HG03103 (cell line): Measurements from ENCODE around the gene OTOGL.

Experiments
- ATAC-seq: cut with Tn5 transposase; IDR thresholded peaks from one replicate; pipeline ENCODE4 v1.9.1; 2021; ENCODE audit warnings: low read depth; ENCODE audit not compliant: unreplicated experiment

The OTOGL gene, protein sequence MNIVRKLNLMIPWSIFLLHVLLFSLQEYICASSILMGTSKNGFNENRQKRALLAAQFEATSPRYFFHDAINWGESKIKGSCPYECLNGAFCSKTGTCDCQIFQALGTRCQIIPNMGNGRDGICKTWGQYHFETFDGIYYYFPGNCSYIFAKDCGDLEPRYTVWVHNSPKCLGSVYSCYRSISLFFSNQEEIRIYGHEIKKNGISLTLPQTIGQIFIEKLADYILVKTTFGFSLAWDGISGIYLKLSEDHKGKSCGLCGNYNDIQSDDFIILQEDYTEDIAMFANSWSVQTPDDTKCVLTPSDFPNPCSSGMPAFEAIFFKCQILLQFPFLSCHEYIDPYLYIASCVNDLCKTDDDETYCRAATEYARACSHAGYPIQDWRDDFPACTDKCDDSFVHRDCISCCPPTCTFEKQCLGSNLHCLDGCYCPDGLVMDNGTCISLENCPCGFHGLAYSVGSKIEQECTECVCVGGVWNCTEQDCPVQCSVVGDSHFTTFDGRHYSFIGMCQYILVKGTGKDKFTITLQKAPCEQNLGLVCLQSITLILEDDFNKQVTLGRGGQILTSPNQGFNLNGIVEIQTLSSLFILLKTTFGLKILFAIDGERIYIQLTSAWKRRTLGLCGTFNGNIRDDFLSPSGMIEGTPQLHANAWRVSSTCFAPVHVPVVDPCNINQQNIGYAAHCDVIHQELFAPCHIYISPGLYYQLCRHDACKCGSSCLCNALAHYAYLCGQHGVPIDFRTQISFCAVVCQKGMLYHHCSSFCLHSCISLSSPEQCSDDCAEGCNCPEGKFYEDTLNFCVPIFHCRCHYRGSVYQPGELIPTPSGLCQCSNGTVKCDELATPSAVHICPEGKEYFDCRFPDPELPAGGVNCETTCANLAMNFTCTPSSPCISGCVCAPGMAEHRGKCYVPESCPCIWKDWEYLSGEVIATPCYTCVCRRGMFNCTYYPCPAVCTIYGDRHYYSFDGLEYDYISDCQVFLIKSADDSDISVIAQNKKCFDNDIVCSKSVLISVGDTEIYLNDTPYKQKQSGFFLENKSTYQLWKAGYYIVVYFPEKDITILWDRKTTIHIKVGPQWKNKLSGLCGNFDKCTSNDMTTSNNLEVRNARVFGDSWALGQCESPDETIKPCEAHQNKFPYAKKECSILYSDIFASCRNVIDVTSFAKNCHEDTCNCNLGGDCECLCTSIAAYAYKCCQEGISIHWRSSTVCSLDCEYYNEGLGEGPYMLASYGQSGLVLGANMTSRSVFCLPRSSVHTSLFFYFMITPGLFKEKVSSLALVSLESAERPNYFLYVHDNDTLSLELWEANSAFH (N-terminal part only)

DNA sequence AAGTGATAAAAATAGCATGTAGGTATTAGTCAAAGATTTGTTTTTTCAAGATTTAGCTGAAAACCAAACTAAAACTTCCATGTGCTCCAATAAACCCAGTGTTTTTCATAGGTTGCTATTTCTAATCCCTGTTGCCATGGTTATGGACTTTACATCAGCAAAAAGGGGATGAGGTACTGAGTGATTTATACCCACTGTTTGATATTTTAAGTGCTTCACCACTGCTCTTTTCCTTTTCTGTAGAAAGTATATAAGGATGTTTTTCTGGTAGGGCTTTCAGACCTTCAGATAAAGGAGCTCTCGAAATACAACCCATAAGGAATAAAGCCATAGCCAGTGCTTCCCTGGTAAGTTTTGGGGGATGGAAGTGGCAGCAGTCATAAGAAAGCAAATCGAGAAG is at the start of gene OTOGL:
OTOGL (plus strand) TSS at position 279 of the 400 bp plus-strand sequence. CDS start 109,895 bp downstream, outside the sequence.
- no peak for ATAC-seq

DNA sequence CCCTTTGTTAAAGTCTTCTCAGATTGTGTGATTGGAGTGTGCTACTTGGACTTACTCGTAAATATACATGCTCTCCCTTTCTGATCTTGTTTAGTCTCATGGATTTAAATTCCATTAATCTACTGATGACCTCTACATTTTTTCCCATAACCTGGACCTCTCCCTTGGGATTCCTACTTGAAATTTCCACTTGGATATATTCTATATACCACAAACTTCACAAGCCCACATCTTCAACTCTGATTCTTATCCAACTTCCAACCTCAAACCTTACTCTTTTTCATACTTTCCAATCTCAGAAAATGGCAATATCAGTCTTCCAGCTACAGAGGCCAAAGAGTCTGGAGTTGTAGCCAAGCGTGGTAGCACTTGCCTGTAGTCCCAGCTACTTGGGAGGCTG is 49.1 kb upstream of the OTOGL start:
- no peak for ATAC-seq

DNA sequence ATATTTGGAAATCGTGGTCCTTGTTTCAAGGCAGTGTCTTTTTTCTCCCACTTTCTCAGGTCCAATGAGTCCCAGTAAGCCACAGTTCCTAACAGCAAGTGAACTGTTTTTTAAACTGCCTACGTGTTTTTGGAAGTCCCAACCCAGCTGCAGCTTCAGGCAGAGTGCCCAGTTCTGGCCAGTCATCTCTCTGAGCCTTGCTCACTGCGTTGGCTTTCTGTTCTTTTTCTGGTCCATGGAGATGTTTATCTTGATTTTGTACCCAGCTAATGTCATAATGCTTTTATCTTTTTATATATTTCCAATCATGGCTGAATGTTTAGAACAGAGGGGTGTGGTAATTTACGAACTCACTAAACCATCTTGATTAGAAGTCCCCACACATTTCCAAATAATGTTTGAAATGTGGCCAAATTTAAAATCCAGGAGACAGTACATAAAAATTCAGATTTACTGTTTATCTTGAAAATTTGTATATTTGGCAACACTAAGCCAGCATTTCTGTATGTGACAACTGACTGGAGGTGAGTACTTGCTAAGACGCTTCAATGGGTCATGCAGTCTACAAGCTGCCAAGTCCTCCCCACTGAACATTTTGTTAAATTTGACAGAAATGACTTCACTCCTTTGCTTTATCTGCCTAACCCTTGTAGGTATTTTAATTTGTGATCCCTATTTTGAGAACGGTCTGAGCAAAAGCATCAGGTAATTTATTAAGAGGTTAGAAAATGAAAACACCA is 46.1 kb upstream of the OTOGL start:
- ATAC-seq, result no peak

DNA sequence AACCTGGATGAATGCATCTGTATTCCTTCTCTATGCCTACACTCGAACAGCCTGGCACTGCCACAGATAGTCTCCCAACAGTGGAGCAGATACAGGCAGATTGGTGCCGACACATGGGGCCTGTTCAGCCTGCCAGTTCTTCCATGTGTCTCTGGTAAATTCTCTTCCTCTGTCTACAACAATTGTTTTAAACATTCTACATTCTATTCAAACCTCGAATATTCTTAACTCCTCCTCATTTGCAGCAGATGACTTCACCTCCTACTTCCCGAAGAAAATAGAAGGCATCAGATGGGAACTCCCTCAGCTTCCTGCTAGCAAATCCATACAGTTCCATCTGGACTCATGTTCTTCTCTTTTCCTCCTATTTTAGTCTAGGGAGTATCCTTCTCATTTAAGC is 43.1 kb upstream of the OTOGL start:
- no peak for ATAC-seq

DNA sequence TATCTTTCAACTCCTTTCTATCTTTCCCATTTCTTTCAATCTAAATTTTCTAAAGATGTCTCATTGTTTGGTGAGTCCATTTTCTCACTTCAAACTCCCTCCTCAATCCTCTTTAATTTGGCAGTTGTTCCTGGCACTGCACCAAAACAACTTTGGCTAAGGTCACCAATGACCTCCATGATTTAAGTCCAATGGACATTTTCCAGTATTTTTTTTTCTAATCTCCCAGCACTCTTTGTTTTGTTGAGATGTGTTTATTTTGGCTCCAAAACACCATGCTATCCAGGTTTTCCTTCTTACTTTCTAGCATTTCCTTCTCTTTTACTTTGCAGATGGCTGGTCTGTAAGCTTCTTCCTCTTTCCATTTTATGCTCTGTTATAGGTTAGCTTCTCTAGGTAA is 42.5 kb upstream of the OTOGL start:
- no peak for ATAC-seq

DNA sequence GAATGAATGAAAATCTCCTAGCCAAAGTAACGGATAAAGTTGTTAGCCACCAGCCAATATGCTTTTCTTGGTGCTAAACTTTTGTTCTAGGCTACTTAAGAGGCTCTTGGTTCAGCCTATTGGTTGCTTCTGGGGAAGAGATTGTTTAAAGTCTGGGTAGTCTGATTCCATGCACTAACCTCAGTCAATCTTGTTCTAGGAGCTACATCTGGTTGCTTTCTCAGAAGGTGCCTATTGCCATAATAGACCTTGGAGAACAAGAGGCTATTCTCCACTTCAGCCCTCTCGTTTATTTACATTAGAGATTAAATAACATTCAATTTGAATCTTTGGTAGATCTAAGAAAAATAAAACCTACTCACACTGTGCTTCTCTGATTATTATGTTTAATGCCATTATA is 40.8 kb upstream of the OTOGL start:
- no peak for ATAC-seq

DNA sequence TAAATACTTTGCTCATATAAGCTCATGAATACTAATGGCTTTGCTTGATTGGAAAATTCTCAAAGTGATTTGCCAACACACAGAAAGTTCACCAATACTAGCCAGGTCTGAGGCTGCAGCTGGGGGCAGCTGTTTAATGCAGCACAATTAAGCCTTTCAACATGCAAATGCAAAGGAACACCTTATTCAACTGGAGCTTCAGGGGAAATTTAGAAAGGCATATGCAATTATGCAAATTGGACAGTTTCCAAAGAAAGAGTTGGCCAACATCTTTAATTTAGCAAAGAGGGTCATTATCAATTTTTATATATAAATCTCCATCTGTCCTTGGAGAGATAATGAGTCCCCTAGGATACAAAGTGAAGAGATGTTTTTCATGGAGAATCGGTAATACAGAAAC is 40.2 kb upstream of the OTOGL start:
- no peak for ATAC-seq

DNA sequence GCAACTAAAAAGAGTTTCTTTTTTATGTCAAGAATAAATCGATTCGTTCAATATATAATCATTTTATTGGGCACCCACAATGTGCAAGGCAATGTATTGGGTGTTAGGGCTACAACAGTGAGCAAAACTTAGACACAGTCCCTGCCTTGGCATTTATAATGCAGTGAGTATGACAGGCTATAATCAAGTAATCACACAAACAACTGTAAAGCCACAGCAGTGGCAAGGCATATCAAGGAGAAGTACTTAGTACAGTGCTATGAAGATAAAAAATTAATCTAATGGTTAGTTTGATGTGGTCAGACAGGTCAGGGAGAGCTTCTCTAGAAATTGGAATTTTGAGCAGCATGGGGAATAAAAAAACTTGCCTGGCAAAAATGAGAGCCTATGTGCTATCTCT is 39.5 kb upstream of the OTOGL start:
- no peak for ATAC-seq

DNA sequence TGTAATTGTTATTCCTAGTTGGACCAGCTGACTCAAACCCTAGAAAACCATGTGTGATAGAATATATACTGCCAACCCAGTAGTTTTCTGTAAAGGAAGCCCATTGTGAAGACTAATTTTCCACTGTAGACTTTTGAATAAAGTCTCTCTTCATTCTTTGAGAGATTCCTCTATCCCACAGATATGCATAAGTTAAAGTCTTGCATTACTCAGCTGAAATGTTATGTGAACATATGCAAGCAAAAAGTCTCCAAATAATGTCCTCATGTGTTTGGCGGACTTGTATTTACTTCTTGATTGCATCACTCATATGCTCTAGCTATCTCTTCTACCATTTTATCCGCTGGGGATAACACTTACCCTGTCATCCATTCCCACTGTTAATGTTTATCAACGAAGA is 35.1 kb upstream of the OTOGL start:
- no peak for ATAC-seq

DNA sequence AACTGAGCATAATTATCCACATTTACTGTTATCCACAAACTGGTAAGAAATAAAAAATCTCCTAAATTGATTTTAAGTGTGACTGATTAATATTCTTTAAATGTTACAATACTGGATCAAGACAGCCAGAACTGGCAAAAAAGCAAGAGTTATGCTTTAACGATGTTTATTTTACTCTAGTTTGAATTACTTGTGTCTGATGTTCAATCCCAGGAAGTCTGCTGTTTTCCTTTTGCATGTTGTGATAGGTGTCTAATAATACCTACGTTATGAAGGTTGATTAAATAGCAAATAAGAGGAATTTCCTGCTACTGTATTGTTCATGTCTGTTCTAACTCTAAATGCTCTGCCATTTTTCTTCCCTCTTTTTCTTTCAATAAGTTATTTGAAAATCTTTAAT is 34.4 kb upstream of the OTOGL start:
- no peak for ATAC-seq

DNA sequence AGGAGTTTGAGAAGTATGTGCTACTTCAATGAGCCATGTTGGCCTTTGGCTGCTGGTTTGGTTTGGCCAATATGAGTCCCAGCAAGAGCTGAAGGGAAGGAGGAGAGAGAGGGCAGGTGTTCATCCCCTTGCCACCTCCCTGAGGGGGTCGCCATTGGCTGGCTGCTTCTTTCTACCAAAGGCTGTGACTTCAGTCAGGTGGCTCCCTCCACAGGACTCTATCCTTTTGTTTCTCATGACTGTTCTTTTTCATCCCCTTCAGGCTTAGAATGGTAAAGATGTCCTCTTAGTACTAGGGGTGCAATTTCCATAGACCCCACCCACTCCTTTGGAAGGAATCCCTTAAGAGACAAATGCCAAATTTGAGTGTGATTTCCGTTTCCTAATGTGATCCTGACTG is 31.2 kb upstream of the OTOGL start:
- no peak for ATAC-seq

DNA sequence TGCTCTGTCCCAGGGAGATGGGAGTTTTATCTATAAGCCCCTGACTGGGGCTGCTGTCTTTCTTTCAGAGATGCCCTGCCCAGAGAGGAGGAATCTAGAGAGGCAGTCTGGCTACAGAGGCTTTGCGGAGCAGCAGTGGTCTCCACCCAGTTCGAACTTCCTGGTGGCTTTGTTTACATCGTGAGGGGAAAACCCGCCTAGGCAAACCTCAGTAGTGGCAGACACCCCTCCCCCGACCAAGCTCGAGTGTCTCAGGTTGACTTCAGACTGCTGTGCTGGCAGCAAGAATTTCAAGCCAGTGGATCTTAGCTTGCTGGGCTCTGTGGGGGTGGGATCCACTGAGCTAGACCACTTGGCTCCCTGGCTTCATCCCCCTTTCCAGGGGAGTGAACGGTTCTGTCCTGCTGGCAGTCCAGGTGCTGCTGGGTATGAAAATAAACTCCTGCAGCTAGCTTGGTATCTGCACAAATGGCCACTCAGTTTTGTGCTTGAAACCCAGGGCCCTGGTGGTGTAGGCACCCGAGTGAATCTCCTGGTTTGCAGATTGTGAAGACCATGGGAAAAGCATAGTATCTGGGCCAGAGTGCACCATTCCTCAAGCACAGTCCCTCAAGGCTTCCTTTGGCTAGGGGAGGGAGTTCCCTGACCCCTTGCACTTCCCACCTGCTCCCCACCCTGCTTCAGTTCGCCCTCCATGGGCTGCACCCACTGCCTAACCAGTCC is 15.3 kb upstream of the OTOGL start:
- peak; percentile 93 for ATAC-seq

DNA sequence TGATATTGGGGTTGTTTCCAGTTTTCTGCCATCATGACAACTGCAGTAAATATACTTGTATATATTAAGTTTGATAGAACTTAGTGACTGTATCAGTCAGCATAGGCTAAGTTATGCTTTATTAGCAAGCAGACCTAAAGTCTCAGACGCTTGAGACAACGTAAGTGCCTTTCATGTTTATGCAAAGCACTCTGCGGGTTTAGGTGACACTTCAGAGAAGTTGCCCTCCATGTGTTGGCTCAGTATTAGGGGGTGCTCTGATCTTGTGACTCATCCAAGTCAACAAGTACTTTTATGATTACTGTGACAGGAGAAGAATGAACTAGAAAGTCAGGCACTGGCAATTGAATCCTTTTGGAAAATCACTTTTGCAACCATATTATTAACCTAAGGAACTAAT is 13.3 kb upstream of the OTOGL start:
- ATAC-seq, result no peak

DNA sequence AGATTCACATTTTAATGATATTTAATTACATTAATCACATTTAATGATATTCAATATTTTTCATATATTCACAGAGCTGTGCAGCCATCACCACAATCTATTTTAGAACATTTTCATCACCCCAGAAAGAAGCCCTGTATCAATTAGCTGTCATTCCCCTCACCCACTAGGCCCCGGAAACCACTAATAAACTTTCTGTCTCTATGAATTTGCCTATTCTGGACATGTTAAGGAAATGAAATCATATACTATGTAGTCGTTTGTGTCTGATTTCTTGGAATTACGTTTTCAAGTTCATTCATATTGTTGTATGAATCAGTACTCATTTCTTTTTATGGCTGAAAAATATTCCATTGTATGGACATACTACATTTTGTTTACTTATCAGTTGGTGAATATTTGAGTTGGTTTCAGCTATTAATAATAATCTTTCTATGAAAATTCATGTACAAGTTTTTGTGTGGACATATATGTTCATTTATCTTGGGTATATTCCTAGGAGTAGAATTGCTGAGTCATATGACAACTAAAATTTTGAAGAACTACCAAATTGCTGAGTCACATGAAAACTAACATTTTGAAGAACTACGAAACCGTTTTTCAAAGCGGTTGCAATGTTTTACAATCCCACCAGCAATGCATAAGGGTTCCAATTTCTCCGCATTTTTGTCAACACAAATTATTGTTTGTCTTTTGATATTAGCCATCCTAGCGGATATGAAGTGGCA is 11.7 kb upstream of the OTOGL start:
- no peak for ATAC-seq

DNA sequence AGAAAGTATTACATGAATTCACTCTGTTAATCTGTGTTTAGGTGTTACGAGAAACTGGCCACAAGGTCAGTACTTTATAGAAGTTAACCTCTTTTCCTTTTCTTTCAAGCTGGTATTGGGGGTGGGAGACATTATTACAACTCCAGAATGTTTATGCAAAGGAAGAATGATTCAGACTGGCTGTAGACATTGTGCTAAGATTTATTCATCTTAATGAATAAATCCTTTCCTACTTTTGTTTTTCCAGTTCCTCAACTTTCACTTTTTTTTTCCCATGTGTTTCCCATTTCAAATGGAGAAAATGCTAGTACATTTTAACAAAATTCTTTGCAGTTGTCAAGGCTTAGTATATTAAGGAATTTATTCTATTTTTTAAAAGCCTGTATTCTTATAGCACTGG is 1.3 kb downstream of the OTOGL start:
- no peak for ATAC-seq

DNA sequence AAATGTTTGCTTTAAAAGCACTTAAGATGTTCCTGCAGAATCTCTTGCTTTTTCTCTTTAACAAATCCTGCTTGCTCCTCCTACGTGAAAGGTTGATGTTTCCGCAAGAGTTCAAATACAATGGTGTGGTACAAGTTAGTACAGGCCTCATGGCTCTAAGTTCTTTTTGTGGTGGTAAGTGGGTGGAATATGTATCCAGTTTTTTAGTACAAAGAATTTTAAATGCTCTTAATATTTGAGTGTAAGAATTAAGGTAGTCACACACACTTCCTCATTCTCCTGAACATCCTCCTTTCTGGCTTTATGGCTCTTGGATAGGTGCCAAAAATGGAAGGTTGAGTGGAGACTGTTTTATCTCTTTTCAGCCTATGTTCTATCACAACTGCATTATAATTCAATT is 1.8 kb downstream of the OTOGL start:
- ATAC-seq, result no peak

DNA sequence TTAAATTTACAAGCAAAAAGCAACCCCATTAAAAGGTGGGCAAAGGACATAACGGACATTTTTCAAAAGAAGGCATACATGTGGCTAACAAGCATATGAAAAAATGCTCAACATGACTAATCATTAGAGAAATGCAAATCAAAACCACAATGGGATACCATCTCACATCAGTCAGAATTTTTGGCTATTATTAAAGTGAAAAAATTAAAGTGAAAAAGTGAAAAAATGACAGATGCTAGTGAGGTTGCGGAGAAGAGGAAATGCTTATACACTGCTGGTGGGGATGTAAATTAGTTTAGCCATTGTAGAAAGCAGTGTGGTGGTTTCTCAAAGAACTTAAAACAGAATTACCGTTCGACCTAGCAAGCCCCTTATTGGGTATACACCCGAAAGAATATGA is 7.9 kb downstream of the OTOGL start:
- no peak for ATAC-seq

DNA sequence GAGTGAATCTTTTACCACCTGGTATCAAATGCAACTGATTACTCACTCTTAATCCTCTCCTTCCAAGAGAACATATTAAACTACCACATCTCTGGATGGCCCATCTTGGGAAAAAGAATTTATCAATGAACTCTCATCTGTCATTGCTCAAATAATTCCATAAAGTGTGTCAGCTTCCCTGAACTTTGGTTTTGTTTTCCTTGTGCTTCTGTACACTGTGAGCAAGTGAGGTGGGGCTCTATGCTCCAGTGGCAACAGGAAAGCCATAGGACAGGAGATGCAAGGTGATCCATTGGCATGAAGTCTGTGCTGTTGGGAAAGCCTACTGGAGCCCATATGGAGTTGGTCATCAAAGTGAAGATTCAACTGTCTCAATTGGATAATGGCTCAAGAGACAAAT is 17.4 kb downstream of the OTOGL start:
- no peak for ATAC-seq
